ENCODE measurements around the gene DLD.
A peak's percentile ranks its signal among the peaks of the same experiment; 100 is the strongest.
"Not testable (repeated sequence)": the region's sequence is repeated elsewhere in the genome, so short reads cannot be mapped to it uniquely, and the experiment has no call there.

DLD gene

GRCh38 chr7:107911981-107912380, 21.0 kb downstream of the DLD start:
- peak; percentile 29 for FAIRE-seq
- DNase-seq (ENCODE audit: extremely low spot score, insufficient read length, low read depth) = no peak

GRCh38 chr7:107913851-107914250, 22.9 kb downstream of the DLD start:
- FAIRE-seq (no peak), DNase-seq (ENCODE audit: extremely low spot score, insufficient read length, low read depth) (no peak)

- DNase-seq (ENCODE audit: extremely low spot score, insufficient read length, low read depth) (no peak), FAIRE-seq (no peak)
Measured at GRCh38 chr7:107914831-107915230, 23.8 kb downstream of the DLD start.

- no peak for FAIRE-seq
Measured at GRCh38 chr7:107915541-107915940, 24.6 kb downstream of the DLD start.

GRCh38 chr7:107917763-107918651, 27.0 kb downstream of the DLD start:
- FAIRE-seq = peak; percentile 69
- DNase-seq (ENCODE audit: extremely low spot score, insufficient read length, low read depth) = no peak

More at GRCh38 chr7:107915541-107915940, 24.6 kb downstream of the DLD start:
- DNase-seq (ENCODE audit: extremely low spot score, insufficient read length, low read depth) = no peak

GRCh38 chr7:107918948-107919347, 28.0 kb downstream of the DLD start:
- DNase-seq (ENCODE audit: extremely low spot score, insufficient read length, low read depth) (no peak), FAIRE-seq (no peak)

GRCh38 chr7:107920048-107920772, 29.2 kb downstream of the DLD start:
- FAIRE-seq (no peak), DNase-seq (ENCODE audit: extremely low spot score, insufficient read length, low read depth) (no peak)

GRCh38 chr7:107921826-107922225, 30.8 kb downstream of the DLD start:
- DNase-seq (ENCODE audit: extremely low spot score, insufficient read length, low read depth); FAIRE-seq: not testable (repeated sequence)

GRCh38 chr7:107922886-107923285, 31.9 kb downstream of the DLD start:
- FAIRE-seq (no peak), DNase-seq (ENCODE audit: extremely low spot score, insufficient read length, low read depth) (no peak)

- DNase-seq (ENCODE audit: extremely low spot score, insufficient read length, low read depth) (no peak), FAIRE-seq (peak; percentile 50)
Measured at GRCh38 chr7:107924841-107925504, 34.0 kb downstream of the DLD start.

GRCh38 chr7:107926481-107926880, 35.5 kb downstream of the DLD start:
- no peak for FAIRE-seq
- no peak for DNase-seq (ENCODE audit: extremely low spot score, insufficient read length, low read depth)

GRCh38 chr7:107931740-107932515, 40.9 kb downstream of the DLD start:
- DNase-seq (ENCODE audit: extremely low spot score, insufficient read length, low read depth) = no peak
- FAIRE-seq = no peak

GRCh38 chr7:107932805-107933204, 41.8 kb downstream of the DLD start:
- FAIRE-seq (no peak), DNase-seq (ENCODE audit: extremely low spot score, insufficient read length, low read depth) (no peak)

- DNase-seq (ENCODE audit: extremely low spot score, insufficient read length, low read depth) (no peak), FAIRE-seq (no peak)
Measured at GRCh38 chr7:107933386-107934013, 42.5 kb downstream of the DLD start.

GRCh38 chr7:107934991-107935770, 44.2 kb downstream of the DLD start:
- no peak for FAIRE-seq
- no peak for DNase-seq (ENCODE audit: extremely low spot score, insufficient read length, low read depth)

GRCh38 chr7:107936312-107936711, 45.3 kb downstream of the DLD start:
- FAIRE-seq (no peak), DNase-seq (ENCODE audit: extremely low spot score, insufficient read length, low read depth) (no peak)

GRCh38 chr7:107937531-107937930, 46.5 kb downstream of the DLD start:
- DNase-seq (ENCODE audit: extremely low spot score, insufficient read length, low read depth) (no peak), FAIRE-seq (no peak)

GRCh38 chr7:107938456-107939250, 47.7 kb downstream of the DLD start:
- DNase-seq (ENCODE audit: extremely low spot score, insufficient read length, low read depth) (no peak), FAIRE-seq (no peak)

All from GM18507 (cell line).